HG02852 (cell line): ENCODE measurements around the gene ANGPTL2.

Experiments
- ATAC-seq: cut with Tn5 transposase; IDR thresholded peaks from one replicate; pipeline ENCODE4 v1.9.1; 2021; ENCODE audit warnings: mild to moderate bottlenecking, moderate library complexity; ENCODE audit not compliant: unreplicated experiment

ANGPTL2 gene

DNA sequence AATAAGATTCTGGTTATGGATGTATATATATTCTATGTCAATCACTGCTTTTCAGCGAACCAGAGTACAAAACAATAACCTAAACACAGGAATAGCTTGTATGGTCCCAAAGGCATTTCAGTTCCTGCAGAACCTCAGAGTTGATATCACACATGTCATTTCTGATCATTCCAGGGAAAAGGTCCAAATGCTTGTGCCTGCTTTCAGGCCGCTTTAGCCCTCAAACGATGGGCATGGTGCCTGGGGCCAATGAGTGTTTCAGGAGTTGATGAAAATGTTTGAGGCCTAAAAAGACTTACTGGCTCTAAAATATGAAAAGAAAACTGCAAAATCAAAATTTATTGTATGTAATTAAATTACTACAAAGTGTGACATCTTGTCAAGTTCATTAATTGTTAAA lies 22.8 kb downstream of the ANGPTL2 start:
- ATAC-seq, result no peak

DNA sequence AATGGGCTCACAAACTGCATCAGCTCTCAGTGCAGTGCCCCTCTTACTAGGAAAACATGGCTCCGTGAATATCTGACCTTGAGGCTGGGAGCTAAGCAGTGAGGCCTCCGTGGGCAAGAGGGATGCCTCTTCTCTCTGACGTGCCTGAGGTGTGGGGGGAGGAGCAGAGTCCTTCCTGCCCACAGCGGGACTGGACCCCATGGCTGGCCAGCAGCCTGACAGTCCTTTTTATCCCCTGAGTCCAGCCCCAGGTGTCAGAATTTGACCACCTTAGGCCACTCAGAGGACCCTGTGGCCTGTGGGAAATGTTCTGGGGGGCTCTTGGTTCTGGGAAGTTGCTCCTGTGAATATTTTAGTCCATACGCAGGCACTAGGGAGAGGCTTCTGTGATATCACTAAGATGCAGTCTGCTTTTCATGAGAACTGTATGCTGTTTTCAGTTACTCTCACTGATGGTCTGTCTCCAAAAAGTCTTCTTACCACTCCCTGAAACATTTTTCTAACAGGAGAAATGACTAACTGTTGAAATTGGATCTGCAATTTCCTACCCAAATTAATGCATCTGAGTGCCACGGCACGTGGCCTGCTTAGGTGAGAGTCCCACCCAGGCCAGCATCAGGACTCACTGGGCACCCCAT lies 23.4 kb downstream of the ANGPTL2 start:
- no peak for ATAC-seq

- no peak for ATAC-seq
Measured at GRCh38 chr9:127097683-127098082, 24.8 kb downstream of the ANGPTL2 start.

- ATAC-seq, result no peak
Measured at GRCh38 chr9:127096208-127096607, 26.2 kb downstream of the ANGPTL2 start.

- ATAC-seq, result no peak
Measured at GRCh38 chr9:127095411-127095810, 27.0 kb downstream of the ANGPTL2 start.

- ATAC-seq, result no peak
Measured at GRCh38 chr9:127093319-127094020, 29.0 kb downstream of the ANGPTL2 start.

DNA sequence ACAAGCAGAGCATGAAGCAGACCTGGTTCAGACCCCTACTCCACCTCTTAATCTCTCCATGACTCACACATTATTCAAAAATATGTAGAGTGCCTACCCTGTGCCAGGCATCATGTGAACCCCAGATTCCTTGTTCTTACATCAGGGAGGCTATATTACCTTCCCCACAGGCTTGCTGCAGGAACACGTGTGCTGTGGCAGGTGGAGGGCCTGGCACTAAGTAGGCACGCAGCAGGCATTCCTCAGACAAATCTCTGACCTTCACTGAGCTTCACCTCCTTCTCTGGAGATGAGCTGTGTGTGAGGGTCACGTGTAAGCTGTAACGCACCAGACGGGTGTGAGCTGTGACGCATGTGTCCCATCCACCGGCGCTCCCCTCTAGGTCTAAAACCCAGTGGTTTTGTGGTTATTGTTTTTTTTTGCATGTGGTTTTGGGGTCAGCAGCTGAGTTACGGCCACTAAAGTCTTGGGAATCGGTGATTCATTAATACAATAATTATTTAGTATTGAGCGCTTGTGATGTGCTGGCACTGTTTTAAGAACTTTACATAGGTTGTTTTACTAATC lies 30.3 kb downstream of the ANGPTL2 start:
- ATAC-seq, result no peak

- no peak for ATAC-seq
Measured at GRCh38 chr9:127091526-127091925, 30.9 kb downstream of the ANGPTL2 start.

DNA sequence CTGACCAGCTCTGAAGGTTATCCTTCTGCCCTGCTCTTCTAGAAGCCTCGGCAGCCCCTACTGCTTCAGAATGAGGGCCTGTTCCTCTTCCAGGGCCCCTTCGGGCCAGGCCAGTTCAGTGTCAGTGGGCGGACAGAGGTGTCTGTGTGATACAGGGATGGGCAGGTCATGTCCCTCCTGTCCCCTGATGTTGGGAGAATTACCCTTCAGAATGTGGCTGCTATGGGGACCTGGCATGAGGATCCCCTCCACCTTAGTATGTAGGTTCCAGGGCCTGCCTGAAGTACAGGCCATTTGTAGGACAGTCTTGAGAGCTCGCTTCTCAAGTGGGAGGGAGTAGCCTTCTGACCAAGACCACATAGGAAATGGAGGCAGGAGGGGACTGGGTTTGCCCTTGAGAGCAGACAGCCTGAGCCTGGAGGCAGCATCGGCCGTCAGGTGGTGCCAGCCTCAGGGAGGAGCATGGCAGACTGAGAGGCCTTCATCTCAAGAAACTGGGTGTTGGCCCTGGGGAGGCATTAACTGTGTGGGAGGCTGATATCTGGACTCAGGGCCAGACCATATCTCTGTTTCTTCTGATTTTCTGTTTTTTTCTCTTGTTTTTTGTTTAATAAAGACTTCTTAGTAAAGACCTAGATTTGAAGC lies 32.0 kb downstream of the ANGPTL2 start:
- no peak for ATAC-seq

- ATAC-seq, result no peak
Measured at GRCh38 chr9:127089631-127090081, 32.8 kb downstream of the ANGPTL2 start.

DNA sequence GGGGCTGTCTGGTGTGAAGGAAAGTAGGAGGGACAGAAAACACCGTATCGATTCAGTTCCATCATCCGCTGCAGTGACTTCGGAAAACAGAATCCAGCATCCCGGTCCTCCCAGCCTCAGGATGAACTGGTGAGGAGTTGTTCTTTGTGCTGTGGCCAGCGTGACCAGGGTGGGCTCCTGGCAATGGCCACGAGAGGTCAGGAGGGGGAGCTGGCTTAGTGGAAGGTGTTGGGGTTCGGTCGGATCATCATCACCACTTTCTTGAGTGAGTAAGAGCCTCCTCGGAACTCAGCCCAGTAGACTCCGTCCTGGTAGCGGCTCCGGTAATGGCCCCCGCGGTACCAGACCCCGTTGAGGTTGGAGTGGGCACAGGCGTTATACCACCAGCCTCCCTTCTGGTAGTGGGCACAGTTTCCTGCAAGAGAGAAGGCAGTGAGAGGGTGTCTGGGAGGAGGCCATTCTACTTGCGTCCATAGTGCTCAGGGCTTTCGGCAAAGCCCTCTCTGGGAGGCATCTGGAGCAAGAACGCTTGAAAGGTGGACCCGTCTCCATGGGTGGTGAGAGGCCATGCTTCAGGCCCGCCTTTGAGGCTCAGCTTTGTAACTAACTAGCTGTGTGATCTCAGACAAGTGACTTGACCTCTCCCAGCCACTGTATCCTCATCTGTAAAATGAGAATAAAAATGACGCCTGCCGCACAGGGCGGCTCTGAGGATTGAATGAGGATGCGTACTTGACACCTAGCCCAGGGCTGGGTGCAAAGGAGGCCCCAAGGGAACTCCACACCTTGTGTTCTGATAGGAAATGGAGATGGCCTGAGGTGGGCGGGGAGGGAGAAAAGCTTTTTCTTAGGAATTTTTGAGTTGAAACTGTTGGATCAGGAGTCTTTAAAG lies 33.5 kb downstream of the ANGPTL2 start:
- ATAC-seq, result no peak

- ATAC-seq, result no peak
Measured at GRCh38 chr9:127087836-127088235, 34.6 kb downstream of the ANGPTL2 start.

DNA sequence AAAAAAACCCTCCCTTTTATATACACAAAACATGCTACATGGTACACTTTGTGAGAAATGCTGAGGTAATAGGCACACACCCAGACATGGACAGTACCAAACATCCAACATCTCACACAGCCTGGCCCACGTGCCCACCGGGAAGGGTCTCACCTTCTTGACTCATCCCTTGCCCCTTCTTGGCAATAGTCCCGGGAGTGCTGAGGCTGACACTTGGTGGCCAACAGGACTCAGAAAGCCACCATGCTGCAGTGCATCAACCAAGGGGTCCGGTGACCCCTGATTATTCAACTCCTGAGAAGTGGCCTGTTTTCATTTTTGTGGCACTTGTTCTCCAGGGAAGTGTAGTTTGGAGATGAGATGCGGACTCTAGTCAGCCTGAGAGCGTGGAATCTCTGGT lies 35.0 kb downstream of the ANGPTL2 start:
- no peak for ATAC-seq

DNA sequence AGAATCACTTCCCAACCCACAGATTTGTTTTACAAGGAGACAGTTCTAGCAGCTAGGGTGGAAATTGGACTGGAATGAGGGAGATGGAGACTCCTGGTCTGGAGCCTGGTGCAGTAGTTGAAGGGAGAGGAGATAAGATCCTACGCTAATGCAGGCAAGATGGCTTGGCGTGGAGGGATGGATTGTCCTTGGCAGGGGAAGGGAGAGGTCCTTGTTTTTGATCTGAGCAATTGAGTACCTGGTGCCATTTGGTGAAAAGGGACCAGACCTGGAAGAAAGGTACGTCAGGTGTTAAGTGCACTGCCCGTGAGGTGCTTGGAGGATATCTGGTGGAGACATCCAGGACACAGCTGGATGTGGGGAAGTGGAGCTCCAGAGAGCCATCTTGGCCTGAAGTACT lies 35.7 kb downstream of the ANGPTL2 start:
- ATAC-seq, result no peak

- no peak for ATAC-seq
Measured at GRCh38 chr9:127085186-127085585, 37.2 kb downstream of the ANGPTL2 start.

GRCh38 chr9:127084076-127085039 lies 38.1 kb downstream of the ANGPTL2 start:
- no peak for ATAC-seq

DNA sequence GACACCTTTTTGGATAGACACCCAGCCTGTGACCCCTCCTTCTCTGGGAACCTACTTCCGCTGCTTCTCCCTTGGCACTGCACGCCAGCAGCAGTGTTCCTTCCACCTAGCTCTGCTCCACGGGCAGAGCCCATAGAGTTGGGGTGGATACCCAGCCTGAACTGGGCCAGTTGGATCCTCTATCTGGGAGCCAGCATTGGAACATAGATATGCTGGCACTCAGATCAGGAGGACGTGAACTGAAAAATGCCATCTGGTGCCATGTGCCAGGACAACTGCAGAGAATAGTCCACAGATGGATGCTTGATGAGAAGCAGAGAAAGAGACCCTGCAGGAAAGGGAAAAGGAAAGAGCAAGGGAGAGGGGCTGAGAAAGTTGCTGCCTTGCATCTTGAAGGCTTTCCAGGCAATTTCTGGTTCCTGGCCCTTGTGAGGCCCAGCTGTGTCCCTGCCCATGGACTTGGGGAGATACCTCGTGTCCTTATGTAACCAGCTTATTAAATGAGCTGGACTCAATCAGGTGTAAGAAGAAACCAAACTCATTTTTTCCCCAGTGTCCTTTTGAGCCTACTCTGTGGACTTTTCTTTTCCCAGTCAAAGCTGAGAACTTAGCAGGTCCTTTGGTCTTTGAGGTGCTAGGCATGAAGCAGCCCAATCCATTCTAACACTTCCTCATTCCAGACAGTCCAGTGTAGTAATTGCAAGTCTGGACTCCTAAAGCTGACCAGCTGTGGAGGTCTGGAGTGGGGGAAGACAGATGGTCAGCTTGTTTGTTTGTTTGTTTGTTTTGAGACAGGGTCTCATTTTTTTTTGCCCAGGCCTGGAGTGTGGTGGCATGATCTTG lies 39.1 kb downstream of the ANGPTL2 start:
- ATAC-seq, result no peak

- no peak for ATAC-seq
Measured at GRCh38 chr9:127081250-127082185, 40.9 kb downstream of the ANGPTL2 start.
